ENCODE data around the gene RNF225. TPM values are rescaled to one million over a fixed set of nuclear protein-coding genes. Genes with fewer than 3 reads are reported as not detected.
A peak's percentile ranks its signal among the peaks of the same experiment; 100 is the strongest.

RNF225 gene
- total RNA-seq, 1 donor from 2014 or later = 0.36 TPM

- Histone ChIP-seq H3K9ac (ENCODE audit: low read length) (no peak overlapping the region), H3K4me3 (ENCODE audit: insufficient read depth, low read depth, low read length) (no peak overlapping the region), H3K36me3 (ENCODE audit: insufficient read depth, low read length) (no peaks in the 10 kb centered on the region), H3K9me3 (ENCODE audit: insufficient read depth, low read depth, low read length) (peaks cover 3% of the 10 kb centered on the region), H2AFZ (ENCODE audit: low read depth, low read length) (no peak overlapping the region), H3K27me3 (ENCODE audit: insufficient read depth, low read length) (peaks cover 20% of the 10 kb centered on the region), H3K4me2 (ENCODE audit: low read length) (peak overlapping the region; percentile 30), H3K27ac (ENCODE audit: low read depth, low read length) (no peak overlapping the region), H3K79me2 (ENCODE audit: insufficient read depth, low read length) (no peaks in the 10 kb centered on the region), H4K20me1 (ENCODE audit: insufficient read depth, low read length) (peaks cover 8% of the 10 kb centered on the region), H3K4me1 (ENCODE audit: insufficient read depth, low read length) (peaks cover 7% of the 10 kb centered on the region)
- H3K4me3 Mint-ChIP-seq (ENCODE audit: unreplicated experiment) = peak overlapping the region; percentile 57
- no peak overlapping the region for H3K27ac Mint-ChIP-seq (ENCODE audit: unreplicated experiment)
- FAIRE-seq (no peak), DNase-seq (ENCODE audit: low read depth) (no peak)
- no peak for TF ChIP-seq CTCF (IDR thresholded peaks at IDR 0.05; ENCODE audit: insufficient read depth, low read depth, low read length)
- TF ChIP-seq EZH2 (IDR thresholded peaks at IDR 0.05; ENCODE audit: insufficient read depth, low read length) = no peak
- H3K4me1 Mint-ChIP-seq (ENCODE audit: low read depth, unreplicated experiment) = peaks cover 3% of the 10 kb centered on the region
- peaks cover 11% of the 10 kb centered on the region for H3K36me3 Mint-ChIP-seq (ENCODE audit: low read depth, unreplicated experiment)
- H3K27me3 Mint-ChIP-seq (ENCODE audit: low read depth, unreplicated experiment) = no peaks in the 10 kb centered on the region
- H3K9me3 Mint-ChIP-seq (ENCODE audit: unreplicated experiment) = no peaks in the 10 kb centered on the region
Measured at GRCh38 chr19:58349590-58349989, 45.9 kb upstream of the RNF225 start.

DNA sequence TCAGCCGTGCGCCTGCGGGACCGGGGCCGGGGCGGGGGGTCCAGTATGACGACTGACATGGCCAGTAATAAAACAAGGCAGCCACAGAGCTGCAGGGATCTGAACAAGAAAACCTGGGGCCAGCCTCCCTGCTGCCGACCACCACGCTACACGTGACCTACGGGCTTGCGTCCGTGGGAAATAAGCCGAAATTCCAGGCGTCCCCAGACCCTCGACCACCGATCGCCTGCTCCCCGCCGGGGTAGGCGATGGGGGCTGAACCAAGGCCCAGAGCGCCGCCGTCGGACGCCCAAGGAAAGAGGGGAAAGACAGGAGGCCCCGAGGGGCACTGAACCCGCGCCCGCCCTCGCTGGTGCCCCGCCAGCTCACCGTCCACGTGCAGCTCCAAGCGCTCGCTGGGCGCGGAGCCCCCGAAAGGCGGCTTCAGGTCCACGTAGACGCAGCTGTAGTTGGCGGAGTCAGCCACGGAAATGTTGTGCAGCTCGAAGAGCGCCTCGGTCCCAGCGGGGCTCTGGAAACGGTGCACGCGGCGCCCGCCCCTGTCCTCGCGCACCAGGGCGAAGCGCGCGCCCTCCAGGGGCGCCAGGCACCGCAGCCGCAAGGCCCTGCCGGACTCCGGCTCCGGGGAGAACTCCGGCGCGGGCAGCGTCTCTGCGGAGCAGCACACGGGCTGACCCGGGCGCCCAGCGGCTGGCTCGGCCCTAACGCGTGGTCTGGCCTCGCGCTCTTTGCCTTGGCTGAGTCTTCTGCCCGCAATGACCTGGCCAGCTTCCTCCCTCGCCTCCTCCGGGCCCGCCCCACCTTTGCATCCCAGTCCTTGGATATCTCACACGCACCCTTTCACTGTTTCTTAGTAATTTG is 45.2 kb upstream of the RNF225 start:
- peaks cover 11% of the 10 kb centered on the region for H3K36me3 Mint-ChIP-seq (ENCODE audit: low read depth, unreplicated experiment)
- H3K4me1 Mint-ChIP-seq (ENCODE audit: low read depth, unreplicated experiment) = peaks cover 3% of the 10 kb centered on the region
- no peak overlapping the region for H3K4me3 ChIP-seq (ENCODE audit: insufficient read depth, low read depth, low read length)
- no peaks in the 10 kb centered on the region for H3K9me3 Mint-ChIP-seq (ENCODE audit: unreplicated experiment)
- H3K36me3 ChIP-seq (ENCODE audit: insufficient read depth, low read length) = no peaks in the 10 kb centered on the region
- peak overlapping the region; percentile 26 for H2AFZ ChIP-seq (ENCODE audit: low read depth, low read length)
- TF ChIP-seq EZH2 (IDR thresholded peaks at IDR 0.05; ENCODE audit: insufficient read depth, low read length) (peak; percentile 66), CTCF (IDR thresholded peaks at IDR 0.05; ENCODE audit: insufficient read depth, low read depth, low read length) (no peak)
- no peak for FAIRE-seq
- DNase-seq (ENCODE audit: low read depth) = no peak
- H3K9me3 ChIP-seq (ENCODE audit: insufficient read depth, low read depth, low read length) = peaks cover 3% of the 10 kb centered on the region
- H4K20me1 ChIP-seq (ENCODE audit: insufficient read depth, low read length) = peaks cover 8% of the 10 kb centered on the region
- H3K27ac Mint-ChIP-seq (ENCODE audit: unreplicated experiment) = no peak overlapping the region
- H3K27me3 Mint-ChIP-seq (ENCODE audit: low read depth, unreplicated experiment) = no peaks in the 10 kb centered on the region
- H3K27me3 ChIP-seq (ENCODE audit: insufficient read depth, low read length) = peaks cover 20% of the 10 kb centered on the region
- H3K4me3 Mint-ChIP-seq (ENCODE audit: unreplicated experiment) = no peak overlapping the region
- peak overlapping the region; percentile 30 for H3K4me2 ChIP-seq (ENCODE audit: low read length)
- no peaks in the 10 kb centered on the region for H3K79me2 ChIP-seq (ENCODE audit: insufficient read depth, low read length)
- no peak overlapping the region for H3K9ac ChIP-seq (ENCODE audit: low read length)
- no peak overlapping the region for H3K27ac ChIP-seq (ENCODE audit: low read depth, low read length)
- H3K4me1 ChIP-seq (ENCODE audit: insufficient read depth, low read length) = peaks cover 7% of the 10 kb centered on the region
